Heart right ventricle (tissue), 16 donors: ENCODE measurements around the gene FAM184B. TPM values are rescaled to one million over a fixed set of nuclear protein-coding genes. Genes with fewer than 3 reads are reported as not detected.

ENCODE experiments used
- ATAC-seq, 8 donors: fragments of 200-7000 bp; cut with Tn5 transposase; one replicate each; pipeline ENCODE4 v1.9.1; 2020; ENCODE audit warnings: mild to moderate bottlenecking in 8 of 8, moderate library complexity in 8 of 8, moderate number of reproducible peaks in 1 of 8
- DNase-seq, 2 donors: peaks; one replicate each; pipeline ENCODE4 v3.0.0-alpha.2; 2020
- H3K27ac ChIP-seq, 10 donors: fragments of 200-600 bp; sonication (generic) in 2 of 10; one replicate each; pipeline versions ENCODE4 v1.5.0 to v1.8.0; 2020 to 2022; ENCODE audit warnings: mild to moderate bottlenecking in 3 of 10
- H3K27me3 ChIP-seq, 7 donors: fragments of 200-600 bp; one replicate each; pipeline ENCODE4 v1.8.0; 2021 to 2022; ENCODE audit warnings: mild to moderate bottlenecking in 2 of 7
- H3K36me3 ChIP-seq, 9 donors: fragments of 200-600 bp; sonication (generic) in 1 of 9; one replicate each; pipeline versions ENCODE4 v1.5.0 to v1.8.0; 2020 to 2022; ENCODE audit warnings: mild to moderate bottlenecking in 2 of 9
- H3K4me1 ChIP-seq, 9 donors: fragments of 200-600 bp; sonication (generic) in 1 of 9; one replicate each; pipeline versions ENCODE4 v1.5.0 to v1.8.0; 2020 to 2022; ENCODE audit warnings: mild to moderate bottlenecking in 4 of 9
- H3K4me3 ChIP-seq, 10 donors: fragments of 200-600 bp; sonication (generic) in 2 of 10; one replicate each; pipeline versions ENCODE4 v1.5.0 to v1.8.0; 2020 to 2022; ENCODE audit warnings: mild to moderate bottlenecking in 7 of 10, moderate library complexity in 2 of 10
- H3K9me3 ChIP-seq, 11 donors: fragments of 200-600 bp in 10 of 11; sonication (generic) in 2 of 11; one replicate each; pipeline versions ENCODE4 v1.5.0 to v1.8.0; 2013 to 2022; ENCODE audit warnings: mild to moderate bottlenecking in 2 of 11, control low read depth in 1 of 11, moderate library complexity in 1 of 11
- CTCF ChIP-seq, 9 donors: fragments of 200-600 bp; sonication (generic) in 2 of 9; IDR thresholded peaks; one replicate each; pipeline versions ENCODE4 v1.5.0 to v1.8.0; 2021 to 2022; ENCODE audit warnings: antibody characterized with exemption in 9 of 9, mild to moderate bottlenecking in 5 of 9, moderate library complexity in 1 of 9
- WGBS, 2 donors: extraction: QIAGEN DNeasy Blood & Tissue Kit; methylation state at CpG; one replicate each; pipeline ENCODE4 v1.1.7; 2013; ENCODE audit warnings: inconsistent platforms in 1 of 2; 5-methylcytosine and 5-hydroxymethylcytosine counted together
- intact Hi-C, 10 donors: fragments of 100-400 bp; cut with DNase I; formaldehyde crosslinking; loops; one replicate each; pipeline versions ENCODE4 v1.11.1 to v1.14.2; 2022
- polyA plus RNA-seq, 2 donors: library from polyadenylated mRNA; stranded (reverse); fragments of 200-250 nt; gene quantifications; one replicate each; pipeline ENCODE4 v1.2.3, GENCODE V29; 2013
- total RNA-seq, 10 donors: library from RNA; stranded (reverse); fragmentation: NEBNext Ultra II Directional in 3 of 10; extraction: Animal tissue kit (Norgen Biotek cat#: 25700) in 3 of 10; gene quantifications; one replicate each; pipeline versions ENCODE4 v1.2.1 to v1.2.4, GENCODE V29; 2021 to 2023
- donor health status: Arrhythmogenic right ventricular cardiomyopathy.
- donor health status: ischemic (EF 13 %, LVEDD 7.1; RV severe dilation, severe dysfunction).
- donor health status: healthy with polysubstance abuse.
- donor health status: DM: no; HTN: yes; CAD: no.
- donor health status: DM: no; HTN: no; CAD: no.
- donor health status: ischemic (EF 25% LVEDD 6.9; RV normal size, moderate dysfunction).
- donor health status: ischemic (EF 25% LVEDD 5.7; RV mildly dilated, moderate dysfunction).
- donor health status: healthy.
- donor health status: DM: yes; HTN: yes; CAD: no.
- donor health status: Ischemic cardiomyopathy.
- donor health status: ischemic (EF 35%, LVEDD 5.7; RV mildly dilated, moderate dysfunction).
- donor health status: nonischemic (EF 11% LVEDD 7.7; RV severe dilation, severe dysfunction).
- donor health status: DM: yes; HTN: yes; CAD: no.
- donor health status: PGD.
- donor health status: ischemic (EF 29% LVEDD 5.4; RV normal size, mild dysfunction).
- donor health status: nonischemic (EF 23%, LVEDD 6.1; RV moderate dilation, normal function).

Gene FAM184B
- total and polyA plus RNA-seq, 12 donors, result 0.01 to 0.07 TPM; not detected in 10

GRCh38 chr4:17623451-17624001, 157.9 kb downstream of the FAM184B start:
- peaks cover 0 to 99% (median 67%) of the 10 kb centered on the region in 9 donors for H3K36me3 ChIP-seq
- H3K4me3 ChIP-seq, result no peak overlapping the region
- H3K27ac ChIP-seq, result no peak overlapping the region
- no peak for TF ChIP-seq CTCF (IDR thresholded peaks at IDR 0.05)
- 82 to 85% methylated on average over 7 of the region's 7 CpGs for WGBS, 2 donors
- H3K4me1 ChIP-seq, result peaks cover 0 to 16% (median 13%) of the 10 kb centered on the region in 9 donors
- H3K27me3 ChIP-seq, result no peaks in the 10 kb centered on the region
- no peaks in the 10 kb centered on the region for H3K9me3 ChIP-seq
- DNase-seq (no peak), ATAC-seq (no peak)
- intact Hi-C loops, result loop anchor here in 1 of 10 donors (10.0 kb wide), 1 partner anchor 181 kb away; no protein-coding TSS in a partner anchor

- DNase-seq, result no peak
- no peak overlapping the region for H3K4me3 ChIP-seq
- TF ChIP-seq CTCF (IDR thresholded peaks at IDR 0.05), result no peak
- 56 to 72% methylated on average over 7 of the region's 7 CpGs for WGBS, 2 donors
- intact Hi-C loops, result loop anchor here in 5 of 10 donors (5.0 to 10.0 kb wide), 3 partner anchors 42 to 195 kb away; partner anchors contain the start of genes LAP3 (in 2 of the 5), DCAF16 (in 1 of the 5) and NCAPG (in 1 of the 5)
- no peaks in the 10 kb centered on the region for H3K9me3 ChIP-seq
- H3K36me3 ChIP-seq, result peaks cover 0 to 84% (median 38%) of the 10 kb centered on the region in 9 donors
- ATAC-seq, result peak in 2 of 8 donors; percentile 35 to 47
- H3K27me3 ChIP-seq, result no peaks in the 10 kb centered on the region
- peaks cover 10 to 49% (median 42%) of the 10 kb centered on the region in 9 donors for H3K4me1 ChIP-seq
- no peak overlapping the region for H3K27ac ChIP-seq
These were observed 161.9 kb downstream of the FAM184B start for GRCh38 chr4:17619416-17620105.

GRCh38 chr4:17618926-17619325, 162.5 kb downstream of the FAM184B start:
- DNase-seq (no peak), ATAC-seq (no peak)
- WGBS, 2 donors, result 31 to 63% methylated on average over 1 of the region's 1 CpG
- Histone ChIP-seq H3K27me3 (no peaks in the 10 kb centered on the region), H3K4me1 (peaks cover 10 to 49% (median 42%) of the 10 kb centered on the region in 9 donors), H3K27ac (no peak overlapping the region), H3K9me3 (no peaks in the 10 kb centered on the region), H3K36me3 (peaks cover 0 to 78% (median 32%) of the 10 kb centered on the region in 9 donors), H3K4me3 (no peak overlapping the region)
- intact Hi-C loops, result loop anchor here in 4 of 10 donors (5.0 to 10.0 kb wide), 3 partner anchors 42 to 196 kb away; partner anchors contain the start of genes LAP3 (in 2 of the 4), DCAF16 (in 1 of the 4) and NCAPG (in 1 of the 4)
- no peak for TF ChIP-seq CTCF (IDR thresholded peaks at IDR 0.05)

- Histone ChIP-seq H3K27me3 (no peaks in the 10 kb centered on the region), H3K36me3 (peaks cover 0 to 51% (median 8%) of the 10 kb centered on the region in 9 donors), H3K9me3 (no peaks in the 10 kb centered on the region), H3K4me3 (peak overlapping the region in 5 of 10 donors; percentile 81 to 100 (median 93)), H3K27ac (no peak overlapping the region), H3K4me1 (peaks cover 10 to 55% (median 48%) of the 10 kb centered on the region in 9 donors)
- intact Hi-C loops, result loop anchor here in 4 of 10 donors (5.0 to 10.0 kb wide), 3 partner anchors 39 to 199 kb away; partner anchors contain the start of genes LAP3 (in 2 of the 4), DCAF16 (in 1 of the 4) and NCAPG (in 1 of the 4)
- WGBS, 2 donors, result 64 to 65% methylated on average over 5 of the region's 5 CpGs
- TF ChIP-seq CTCF (IDR thresholded peaks at IDR 0.05), result no peak
- ATAC-seq (no peak), DNase-seq (no peak)
These were observed 165.1 kb downstream of the FAM184B start for GRCh38 chr4:17616283-17616682.
